Adipose tissue (tissue), 3 donors: ENCODE results near the gene LAMA3. TPM values are rescaled to one million over a fixed set of nuclear protein-coding genes. Genes with fewer than 3 reads are reported as not detected.

Experiments used
- H3K27ac ChIP-seq: one replicate; pipeline ENCODE4 v1.5.1; 2013; ENCODE audit warnings: low read depth, low read length
- WGBS, 3 donors: extraction: QIAGEN DNeasy Blood & Tissue Kit; methylation state at CpG; one replicate each; pipeline ENCODE4 v1.1.7; 2013; 5-methylcytosine and 5-hydroxymethylcytosine counted together
- polyA plus RNA-seq, 3 donors: library from polyadenylated mRNA; stranded (reverse); fragments of 200-250 nt; gene quantifications; one replicate each; pipeline ENCODE4 v1.2.3, GENCODE V29; 2013
- donor health status: healthy with polysubstance abuse.
- donor health status: Bipolar disorder and iron deficiency.
- donor health status: healthy.

The LAMA3 gene
- polyA plus RNA-seq, 3 donors, result 2.1 to 20.8 (median 6.2) TPM

GRCh38 chr18:23847321-23847986, 158.2 kb downstream of the LAMA3 start:
- WGBS, 3 donors, result 94 to 96% (median 94%) methylated on average over 19 of the region's 19 CpGs
- H3K27ac ChIP-seq, result no peak overlapping the region

- H3K27ac ChIP-seq, result no peak overlapping the region
- WGBS, 3 donors, result 38 to 59% (median 40%) methylated on average over 1 of the region's 1 CpG
Measured at GRCh38 chr18:23849141-23849540, 159.9 kb downstream of the LAMA3 start.

- no peak overlapping the region for H3K27ac ChIP-seq
- WGBS, 3 donors, result 95 to 97% (median 96%) methylated on average over 3 of the region's 3 CpGs
Measured at GRCh38 chr18:23850215-23850614, 161.0 kb downstream of the LAMA3 start.

- H3K27ac ChIP-seq, result no peak overlapping the region
- 31 to 86% (median 81%) methylated on average over 3 of the region's 3 CpGs for WGBS, 3 donors
Measured at GRCh38 chr18:23851470-23852002, 162.3 kb downstream of the LAMA3 start.

GRCh38 chr18:23852236-23853045, 163.2 kb downstream of the LAMA3 start:
- WGBS, 3 donors, result 91 to 98% (median 96%) methylated on average over 4 of the region's 4 CpGs
- H3K27ac ChIP-seq, result no peak overlapping the region

- 75 to 81% (median 80%) methylated on average over 8 of the region's 8 CpGs for WGBS, 3 donors
- no peak overlapping the region for H3K27ac ChIP-seq
Measured at GRCh38 chr18:23853448-23854195, 164.4 kb downstream of the LAMA3 start.

- no peak overlapping the region for H3K27ac ChIP-seq
- WGBS, 3 donors, result 89 to 92% (median 91%) methylated on average over 5 of the region's 5 CpGs
Measured at GRCh38 chr18:23855721-23856120, 166.5 kb downstream of the LAMA3 start.

GRCh38 chr18:23856466-23857163, 167.4 kb downstream of the LAMA3 start:
- H3K27ac ChIP-seq, result no peak overlapping the region
- WGBS, 3 donors, result 80 to 84% (median 80%) methylated on average over 5 of the region's 5 CpGs

- 92 to 98% (median 97%) methylated on average over 5 of the region's 5 CpGs for WGBS, 3 donors
- no peak overlapping the region for H3K27ac ChIP-seq
Measured at GRCh38 chr18:23857164-23857552, 167.9 kb downstream of the LAMA3 start.

GRCh38 chr18:23857756-23858155, 168.5 kb downstream of the LAMA3 start:
- WGBS, 3 donors, result 66 to 79% (median 77%) methylated on average over 9 of the region's 9 CpGs
- no peak overlapping the region for H3K27ac ChIP-seq

- 81 to 83% (median 82%) methylated on average over 3 of the region's 3 CpGs for WGBS, 3 donors
- H3K27ac ChIP-seq, result no peak overlapping the region
Measured at GRCh38 chr18:23859466-23860336, 170.4 kb downstream of the LAMA3 start.

GRCh38 chr18:23861326-23861725, 172.1 kb downstream of the LAMA3 start:
- no peak overlapping the region for H3K27ac ChIP-seq

GRCh38 chr18:23861805-23862470, 172.7 kb downstream of the LAMA3 start:
- WGBS, 3 donors, result 51 to 63% (median 55%) methylated on average over 6 of the region's 6 CpGs
- no peak overlapping the region for H3K27ac ChIP-seq

More at GRCh38 chr18:23861326-23861725, 172.1 kb downstream of the LAMA3 start:
- WGBS, 3 donors, result 88 to 91% (median 91%) methylated on average over 6 of the region's 6 CpGs

- WGBS, 3 donors, result 66 to 88% (median 67%) methylated on average over 4 of the region's 4 CpGs
- no peak overlapping the region for H3K27ac ChIP-seq
Measured at GRCh38 chr18:23864624-23865023, 175.4 kb downstream of the LAMA3 start.

- no peak overlapping the region for H3K27ac ChIP-seq
- 73 to 82% (median 75%) methylated on average over 5 of the region's 5 CpGs for WGBS, 3 donors
Measured at GRCh38 chr18:23867006-23867405, 177.8 kb downstream of the LAMA3 start.

GRCh38 chr18:23868136-23868785, 179.0 kb downstream of the LAMA3 start:
- H3K27ac ChIP-seq, result no peak overlapping the region
- WGBS, 3 donors, result 88 to 97% (median 91%) methylated on average over 3 of the region's 3 CpGs
